ENCODE measurements around the gene RAP1B.

DNA sequence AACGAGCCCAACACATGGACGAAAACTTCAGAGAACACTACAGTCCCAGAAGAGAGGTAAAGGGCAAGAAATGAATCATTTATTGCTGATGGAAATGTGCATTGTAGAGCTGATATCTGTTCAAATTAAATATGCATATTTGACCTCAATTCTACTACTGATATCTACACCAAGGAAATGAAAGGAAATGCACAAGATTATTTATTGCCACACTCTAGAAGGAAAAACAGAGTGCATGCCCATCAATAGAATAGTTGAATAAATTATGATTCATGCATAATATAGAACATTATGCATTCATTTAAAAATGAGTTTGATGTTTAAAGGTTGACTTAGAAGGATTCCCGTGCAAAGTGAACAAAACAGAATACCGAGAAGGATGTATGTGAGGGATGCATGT, 60.5 kb downstream of the RAP1B start:
- TF ChIP-seq POLR2A (IDR thresholded peaks at IDR 0.05; ENCODE audit: low read depth, low read length) (no peak), POLR2AphosphoS5 (IDR thresholded peaks at IDR 0.05; ENCODE audit: insufficient read depth, low read depth, low read length) (no peak), EZH2 (IDR thresholded peaks at IDR 0.05; ENCODE audit: borderline replicate concordance, low read depth, low read length, severe bottlenecking) (no peak), JUN (IDR thresholded peaks at IDR 0.05; ENCODE audit: borderline replicate concordance, insufficient read depth, insufficient read length, low read depth) (no peak), FOS (IDR thresholded peaks at IDR 0.05; ENCODE audit: borderline replicate concordance, insufficient read depth, low read length) (no peak), MYC (IDR thresholded peaks at IDR 0.05; ENCODE audit: low read depth, low read length) (no peak)
- TF ChIP-seq, protein P1, sequence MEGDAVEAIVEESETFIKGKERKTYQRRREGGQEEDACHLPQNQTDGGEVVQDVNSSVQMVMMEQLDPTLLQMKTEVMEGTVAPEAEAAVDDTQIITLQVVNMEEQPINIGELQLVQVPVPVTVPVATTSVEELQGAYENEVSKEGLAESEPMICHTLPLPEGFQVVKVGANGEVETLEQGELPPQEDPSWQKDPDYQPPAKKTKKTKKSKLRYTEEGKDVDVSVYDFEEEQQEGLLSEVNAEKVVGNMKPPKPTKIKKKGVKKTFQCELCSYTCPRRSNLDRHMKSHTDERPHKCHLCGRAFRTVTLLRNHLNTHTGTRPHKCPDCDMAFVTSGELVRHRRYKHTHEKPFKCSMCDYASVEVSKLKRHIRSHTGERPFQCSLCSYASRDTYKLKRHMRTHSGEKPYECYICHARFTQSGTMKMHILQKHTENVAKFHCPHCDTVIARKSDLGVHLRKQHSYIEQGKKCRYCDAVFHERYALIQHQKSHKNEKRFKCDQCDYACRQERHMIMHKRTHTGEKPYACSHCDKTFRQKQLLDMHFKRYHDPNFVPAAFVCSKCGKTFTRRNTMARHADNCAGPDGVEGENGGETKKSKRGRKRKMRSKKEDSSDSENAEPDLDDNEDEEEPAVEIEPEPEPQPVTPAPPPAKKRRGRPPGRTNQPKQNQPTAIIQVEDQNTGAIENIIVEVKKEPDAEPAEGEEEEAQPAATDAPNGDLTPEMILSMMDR (IDR thresholded peaks at IDR 0.05; ENCODE audit: extremely low read depth in 1 of 2, insufficient read depth in 1 of 2, low read depth in 1 of 2, low read length in 2 of 2), result no peak
- TF ChIP-seq, protein P2, sequence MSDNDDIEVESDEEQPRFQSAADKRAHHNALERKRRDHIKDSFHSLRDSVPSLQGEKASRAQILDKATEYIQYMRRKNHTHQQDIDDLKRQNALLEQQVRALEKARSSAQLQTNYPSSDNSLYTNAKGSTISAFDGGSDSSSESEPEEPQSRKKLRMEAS (IDR thresholded peaks at IDR 0.05; ENCODE audit: insufficient read depth, insufficient read length), result no peak
